ENCODE results near the gene PIK3R1.

DNA sequence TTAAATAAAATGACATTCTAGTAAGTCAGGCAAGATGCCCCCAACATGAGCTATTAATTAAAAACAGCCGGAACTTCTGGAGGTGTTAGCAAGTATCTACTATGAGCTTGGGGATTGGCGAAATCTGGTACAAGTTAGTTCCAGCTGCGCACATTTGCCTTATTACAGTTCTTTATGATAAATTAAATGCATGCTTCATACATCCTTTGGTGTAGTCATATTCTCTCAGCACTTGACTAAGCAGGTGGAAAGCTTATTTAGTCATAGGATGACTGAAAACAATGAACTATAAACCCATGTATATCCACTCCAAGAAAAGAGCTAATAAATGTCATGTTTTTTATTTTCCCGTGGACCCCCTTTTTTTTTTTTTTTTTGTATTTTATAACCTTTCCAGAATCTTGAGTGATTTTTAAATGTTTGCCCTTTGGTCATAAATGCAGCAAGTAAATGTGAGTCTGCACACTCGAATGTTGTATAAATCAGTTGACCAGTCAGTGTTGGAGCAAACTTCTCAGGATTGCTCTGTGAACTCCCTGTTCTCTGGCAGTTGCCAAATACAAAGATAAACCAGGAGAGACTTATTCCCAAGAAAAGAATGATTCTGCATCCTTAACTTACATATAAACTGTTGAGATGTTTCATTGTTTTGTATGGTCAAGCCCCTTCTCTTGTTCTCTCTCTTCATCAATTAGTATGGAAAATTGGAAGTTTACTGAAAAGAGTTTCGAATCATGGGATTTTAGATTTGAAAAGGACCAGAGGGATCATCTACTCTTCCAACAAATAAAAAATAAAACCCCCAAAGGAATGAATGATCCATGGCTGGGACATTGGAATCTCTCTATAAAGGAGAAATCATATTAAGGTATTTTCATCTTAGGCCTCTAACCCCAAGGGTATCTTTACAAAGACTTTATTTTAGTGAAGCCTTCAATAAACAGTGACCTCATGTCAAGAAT, 38.3 kb downstream of the PIK3R1 start:
- TF ChIP-seq, protein P1, sequence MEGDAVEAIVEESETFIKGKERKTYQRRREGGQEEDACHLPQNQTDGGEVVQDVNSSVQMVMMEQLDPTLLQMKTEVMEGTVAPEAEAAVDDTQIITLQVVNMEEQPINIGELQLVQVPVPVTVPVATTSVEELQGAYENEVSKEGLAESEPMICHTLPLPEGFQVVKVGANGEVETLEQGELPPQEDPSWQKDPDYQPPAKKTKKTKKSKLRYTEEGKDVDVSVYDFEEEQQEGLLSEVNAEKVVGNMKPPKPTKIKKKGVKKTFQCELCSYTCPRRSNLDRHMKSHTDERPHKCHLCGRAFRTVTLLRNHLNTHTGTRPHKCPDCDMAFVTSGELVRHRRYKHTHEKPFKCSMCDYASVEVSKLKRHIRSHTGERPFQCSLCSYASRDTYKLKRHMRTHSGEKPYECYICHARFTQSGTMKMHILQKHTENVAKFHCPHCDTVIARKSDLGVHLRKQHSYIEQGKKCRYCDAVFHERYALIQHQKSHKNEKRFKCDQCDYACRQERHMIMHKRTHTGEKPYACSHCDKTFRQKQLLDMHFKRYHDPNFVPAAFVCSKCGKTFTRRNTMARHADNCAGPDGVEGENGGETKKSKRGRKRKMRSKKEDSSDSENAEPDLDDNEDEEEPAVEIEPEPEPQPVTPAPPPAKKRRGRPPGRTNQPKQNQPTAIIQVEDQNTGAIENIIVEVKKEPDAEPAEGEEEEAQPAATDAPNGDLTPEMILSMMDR (IDR thresholded peaks at IDR 0.05): no peak
- TF ChIP-seq POLR2A (IDR thresholded peaks at IDR 0.05): no peak

Measured in esophagus squamous epithelium (tissue), 4 donors.